ENCODE data around the gene ONECUT3. TPM values are rescaled to one million over a fixed set of nuclear protein-coding genes. Genes with fewer than 3 reads are reported as not detected.

The ONECUT3 gene
- total RNA-seq, 1 experiment from 2014 or later, result not detected

DNA sequence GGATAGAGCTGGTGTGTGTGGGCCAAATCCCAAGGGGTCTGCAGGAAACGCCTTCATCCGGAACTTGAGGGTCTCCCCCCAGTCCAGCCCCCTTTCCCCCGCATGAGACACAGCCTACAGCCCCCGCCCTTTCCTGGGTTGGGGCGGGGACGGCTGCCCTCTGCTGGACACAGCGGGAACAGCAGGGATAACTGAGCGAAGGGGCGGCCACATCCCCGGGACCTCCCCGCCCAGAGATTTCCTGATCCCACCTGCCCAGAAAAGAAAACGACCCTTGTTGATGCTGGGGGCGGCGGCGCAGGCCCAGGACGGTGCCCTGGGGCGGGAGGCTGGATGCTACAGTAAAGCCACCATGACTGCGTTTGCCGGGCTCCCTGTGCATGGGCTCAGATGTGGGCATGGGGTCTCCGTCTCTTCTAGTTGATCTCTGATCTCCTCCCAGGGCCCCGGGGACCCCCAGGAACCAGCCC is 14.2 kb downstream of the ONECUT3 start:
- H3K27me3 Mint-ChIP-seq (ENCODE audit: insufficient read depth, unreplicated experiment), result peaks cover 18% of the 10 kb centered on the region
- H3K27ac Mint-ChIP-seq (ENCODE audit: unreplicated experiment), result no peak overlapping the region
- intact Hi-C loops (cut with micrococcal nuclease; ENCODE audit: unreplicated experiment), result loop anchor here (1.0 kb wide), 1 partner anchor 95 kb away; no protein-coding TSS in a partner anchor
- ChIA-PET CTCF (interaction anchor here (2.0 kb wide), 1 partner anchor 95 kb away, joined by 9 read pairs; no protein-coding TSS in a partner anchor), POLR2A (no interaction called here)
- peak in 1 of 2 experiments; percentile 67 for DNase-seq
- Histone ChIP-seq H3K36me3 (ENCODE audit: control insufficient read depth, insufficient read depth, low read length) (no peaks in the 10 kb centered on the region), H3K4me1 (no peaks in the 10 kb centered on the region), H3K27me3 (replicated peaks; ENCODE audit: control insufficient read depth, insufficient read depth, low read length) (no peaks in the 10 kb centered on the region; the same call in 1 of the 2 replicates), H3K4me3 (ENCODE audit: low read depth, low read length) (no peak overlapping the region), H3K9me3 (peaks cover 11% of the 10 kb centered on the region)
- no peaks in the 10 kb centered on the region for H3K4me1 Mint-ChIP-seq (ENCODE audit: low read depth, unreplicated experiment)
- peaks cover 13% of the 10 kb centered on the region for H3K9me3 Mint-ChIP-seq (ENCODE audit: unreplicated experiment)
- no TSS peak for BruUV-seq (replicated peaks)
- no peaks in the 10 kb centered on the region for H3K36me3 Mint-ChIP-seq (ENCODE audit: insufficient read depth, unreplicated experiment)
- TF ChIP-seq, protein P1, sequence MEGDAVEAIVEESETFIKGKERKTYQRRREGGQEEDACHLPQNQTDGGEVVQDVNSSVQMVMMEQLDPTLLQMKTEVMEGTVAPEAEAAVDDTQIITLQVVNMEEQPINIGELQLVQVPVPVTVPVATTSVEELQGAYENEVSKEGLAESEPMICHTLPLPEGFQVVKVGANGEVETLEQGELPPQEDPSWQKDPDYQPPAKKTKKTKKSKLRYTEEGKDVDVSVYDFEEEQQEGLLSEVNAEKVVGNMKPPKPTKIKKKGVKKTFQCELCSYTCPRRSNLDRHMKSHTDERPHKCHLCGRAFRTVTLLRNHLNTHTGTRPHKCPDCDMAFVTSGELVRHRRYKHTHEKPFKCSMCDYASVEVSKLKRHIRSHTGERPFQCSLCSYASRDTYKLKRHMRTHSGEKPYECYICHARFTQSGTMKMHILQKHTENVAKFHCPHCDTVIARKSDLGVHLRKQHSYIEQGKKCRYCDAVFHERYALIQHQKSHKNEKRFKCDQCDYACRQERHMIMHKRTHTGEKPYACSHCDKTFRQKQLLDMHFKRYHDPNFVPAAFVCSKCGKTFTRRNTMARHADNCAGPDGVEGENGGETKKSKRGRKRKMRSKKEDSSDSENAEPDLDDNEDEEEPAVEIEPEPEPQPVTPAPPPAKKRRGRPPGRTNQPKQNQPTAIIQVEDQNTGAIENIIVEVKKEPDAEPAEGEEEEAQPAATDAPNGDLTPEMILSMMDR (IDR thresholded peaks at IDR 0.05; ENCODE audit: insufficient read depth in 1 of 2, low read depth in 1 of 2, low read length in 1 of 2, severe bottlenecking in 1 of 2, unreplicated experiment in 1 of 2), result peak; percentile 92 to 93
- no peak overlapping the region for H3K4me3 Mint-ChIP-seq (ENCODE audit: unreplicated experiment)

DNA sequence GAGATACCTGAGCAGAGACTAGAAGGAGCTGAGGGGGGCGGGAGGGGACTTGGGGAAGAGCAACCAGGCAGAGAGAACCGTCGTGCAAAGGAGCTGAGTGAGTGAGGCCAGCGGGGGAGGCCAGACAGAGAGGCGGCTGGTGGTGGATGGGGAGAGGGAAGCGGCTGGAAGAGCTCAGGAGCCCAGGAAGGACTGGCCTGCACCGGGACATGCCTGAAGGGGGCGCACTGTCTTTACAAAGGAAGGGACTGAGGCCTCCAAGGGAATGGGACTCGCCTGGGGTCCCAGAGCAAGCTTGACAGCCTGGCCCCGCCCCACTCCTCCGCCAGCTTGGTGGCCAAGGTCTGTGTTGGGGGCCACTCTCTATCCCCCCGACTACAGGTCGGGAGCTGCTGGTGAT is 14.9 kb downstream of the ONECUT3 start:
- intact Hi-C loops (cut with micrococcal nuclease; ENCODE audit: unreplicated experiment), result no loop called here
- H3K9me3 ChIP-seq, result peaks cover 11% of the 10 kb centered on the region
- TF ChIP-seq, protein P1 (IDR thresholded peaks at IDR 0.05; ENCODE audit: insufficient read depth in 1 of 2, low read depth in 1 of 2, low read length in 1 of 2, severe bottlenecking in 1 of 2, unreplicated experiment in 1 of 2), result no peak
- Mint-ChIP-seq H3K4me1 (ENCODE audit: low read depth, unreplicated experiment) (no peaks in the 10 kb centered on the region), H3K36me3 (ENCODE audit: insufficient read depth, unreplicated experiment) (no peaks in the 10 kb centered on the region), H3K27me3 (ENCODE audit: insufficient read depth, unreplicated experiment) (peaks cover 15% of the 10 kb centered on the region), H3K9me3 (ENCODE audit: unreplicated experiment) (peaks cover 13% of the 10 kb centered on the region), H3K27ac (ENCODE audit: unreplicated experiment) (no peak overlapping the region), H3K4me3 (ENCODE audit: unreplicated experiment) (no peak overlapping the region)
- POLR2A ChIA-PET, result no interaction called here
- H3K36me3 ChIP-seq (ENCODE audit: control insufficient read depth, insufficient read depth, low read length), result no peaks in the 10 kb centered on the region
- no peak for DNase-seq
- H3K4me3 ChIP-seq (ENCODE audit: low read depth, low read length), result no peak overlapping the region
- no TSS peak for BruUV-seq (replicated peaks)
- CTCF ChIA-PET, result no interaction called here
- no peaks in the 10 kb centered on the region; the same call in 1 of the 2 replicates for H3K27me3 ChIP-seq (replicated peaks; ENCODE audit: control insufficient read depth, insufficient read depth, low read length)
- no peaks in the 10 kb centered on the region for H3K4me1 ChIP-seq

DNA sequence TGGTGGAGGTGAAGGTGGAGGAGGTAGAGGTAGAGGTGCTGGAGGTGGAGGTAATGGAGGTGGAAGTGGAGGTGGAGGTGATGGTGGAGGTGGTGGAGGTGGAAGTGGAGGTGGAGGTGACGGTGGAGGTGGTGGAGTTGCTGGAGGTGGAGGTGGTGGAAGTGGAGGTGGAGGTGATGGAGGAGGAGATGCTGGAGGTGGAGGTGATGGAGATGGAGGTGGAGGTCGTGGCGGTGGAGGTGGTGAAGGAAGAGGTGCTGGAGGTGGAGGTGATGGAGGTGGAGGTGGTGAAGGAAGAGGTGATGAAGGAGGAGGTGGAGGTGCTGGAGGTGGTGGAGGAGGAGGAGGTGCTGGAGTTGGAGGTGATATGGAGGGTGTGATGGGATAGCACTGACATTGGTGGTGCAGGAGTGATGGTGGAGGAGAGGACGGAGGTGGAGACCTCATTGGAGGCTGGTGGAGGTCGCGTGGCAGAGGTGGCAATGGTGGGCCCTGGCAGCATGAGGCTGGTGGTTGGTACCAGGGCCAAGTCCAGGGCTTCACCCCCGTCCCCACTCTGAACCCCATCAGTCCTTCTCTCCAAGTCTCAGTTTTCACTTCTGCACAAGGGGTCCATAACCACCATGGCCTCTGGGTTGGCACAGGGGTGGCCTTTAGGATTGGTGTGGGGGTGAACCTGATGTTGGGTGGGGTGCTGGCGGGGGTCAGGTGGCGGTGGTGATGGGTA is 15.8 kb downstream of the ONECUT3 start:
- ChIA-PET CTCF (interaction anchor here (1.1 kb wide), 1 partner anchor 95 kb away, joined by 3 read pairs; no protein-coding TSS in a partner anchor), POLR2A (no interaction called here)
- Histone ChIP-seq H3K4me3 (ENCODE audit: low read depth, low read length) (no peak overlapping the region), H3K27me3 (replicated peaks; ENCODE audit: control insufficient read depth, insufficient read depth, low read length) (no peaks in the 10 kb centered on the region; the same call in 1 of the 2 replicates), H3K36me3 (ENCODE audit: control insufficient read depth, insufficient read depth, low read length) (no peaks in the 10 kb centered on the region), H3K4me1 (no peaks in the 10 kb centered on the region), H3K9me3 (peaks cover 11% of the 10 kb centered on the region)
- intact Hi-C loops (cut with micrococcal nuclease; ENCODE audit: unreplicated experiment), result no loop called here
- TF ChIP-seq, protein P1 (IDR thresholded peaks at IDR 0.05; ENCODE audit: insufficient read depth in 1 of 2, low read depth in 1 of 2, low read length in 1 of 2, severe bottlenecking in 1 of 2, unreplicated experiment in 1 of 2), result no peak
- Mint-ChIP-seq H3K4me1 (ENCODE audit: low read depth, unreplicated experiment) (no peaks in the 10 kb centered on the region), H3K4me3 (ENCODE audit: unreplicated experiment) (no peak overlapping the region), H3K27ac (ENCODE audit: unreplicated experiment) (no peak overlapping the region), H3K27me3 (ENCODE audit: insufficient read depth, unreplicated experiment) (peaks cover 12% of the 10 kb centered on the region), H3K9me3 (ENCODE audit: unreplicated experiment) (peaks cover 13% of the 10 kb centered on the region), H3K36me3 (ENCODE audit: insufficient read depth, unreplicated experiment) (no peaks in the 10 kb centered on the region)
- no peak for DNase-seq
- no TSS peak for BruUV-seq (replicated peaks)
